Ascending aorta (tissue), 2 donors: ENCODE results near the gene ALKBH7. TPM values are rescaled to one million over a fixed set of nuclear protein-coding genes. Genes with fewer than 3 reads are reported as not detected.

ENCODE experiments used
- DNase-seq, 2 donors: peaks; one replicate each; pipeline ENCODE4 v3.0.0-alpha.2; 2019; ENCODE audit warnings: low spot score in 2 of 2
- H3K27ac ChIP-seq, 2 donors: fragments of 200-600 bp; sonication (generic); one replicate each; pipeline ENCODE4 v1.5.1; 2016 to 2017; ENCODE audit warnings: mild to moderate bottlenecking in 1 of 2
- H3K27me3 ChIP-seq: fragments of 200-600 bp; sonication (generic); one replicate; pipeline ENCODE4 v1.5.1; 2017
- H3K36me3 ChIP-seq, 2 donors: fragments of 200-600 bp; sonication (generic); one replicate each; pipeline ENCODE4 v1.5.1; 2016
- H3K4me1 ChIP-seq, 2 donors: fragments of 200-600 bp; sonication (generic); one replicate each; pipeline ENCODE4 v1.5.1; 2016 to 2017; ENCODE audit warnings: mild to moderate bottlenecking in 1 of 2
- H3K4me3 ChIP-seq, 2 donors: fragments of 200-600 bp; sonication (generic); one replicate each; pipeline ENCODE4 v1.5.1; 2016 to 2017; ENCODE audit warnings: mild to moderate bottlenecking in 1 of 2
- H3K9me3 ChIP-seq, 2 donors: fragments of 200-600 bp; sonication (generic); one replicate each; pipeline ENCODE4 v1.5.1; 2016
- intact Hi-C: fragments of 100-400 bp; cut with DNase I; formaldehyde crosslinking; loops from one replicate; pipeline ENCODE4 v1.15.1; 2023
- total RNA-seq: library from RNA; depleted of rRNA; stranded (reverse); fragments of >200 nt; gene quantifications from one replicate; pipeline ENCODE4 v1.1.0, GENCODE V29; 2016
- TF ChIP-seq, protein P1 (sequence below), 3 experiments: fragments of 200-600 bp in 2 of 3; fragments of 450-650 bp in 1 of 3; sonication (generic) in 2 of 3; IDR thresholded peaks; one replicate each; pipeline ENCODE4 v1.5.1; 2016 to 2019; ENCODE audit warnings: antibody characterized with exemption in 3 of 3, mild to moderate bottlenecking in 1 of 3, moderate library complexity in 1 of 3

The ALKBH7 gene
- total RNA-seq, 1 donor from 2014 or later = 68.8 TPM

DNA sequence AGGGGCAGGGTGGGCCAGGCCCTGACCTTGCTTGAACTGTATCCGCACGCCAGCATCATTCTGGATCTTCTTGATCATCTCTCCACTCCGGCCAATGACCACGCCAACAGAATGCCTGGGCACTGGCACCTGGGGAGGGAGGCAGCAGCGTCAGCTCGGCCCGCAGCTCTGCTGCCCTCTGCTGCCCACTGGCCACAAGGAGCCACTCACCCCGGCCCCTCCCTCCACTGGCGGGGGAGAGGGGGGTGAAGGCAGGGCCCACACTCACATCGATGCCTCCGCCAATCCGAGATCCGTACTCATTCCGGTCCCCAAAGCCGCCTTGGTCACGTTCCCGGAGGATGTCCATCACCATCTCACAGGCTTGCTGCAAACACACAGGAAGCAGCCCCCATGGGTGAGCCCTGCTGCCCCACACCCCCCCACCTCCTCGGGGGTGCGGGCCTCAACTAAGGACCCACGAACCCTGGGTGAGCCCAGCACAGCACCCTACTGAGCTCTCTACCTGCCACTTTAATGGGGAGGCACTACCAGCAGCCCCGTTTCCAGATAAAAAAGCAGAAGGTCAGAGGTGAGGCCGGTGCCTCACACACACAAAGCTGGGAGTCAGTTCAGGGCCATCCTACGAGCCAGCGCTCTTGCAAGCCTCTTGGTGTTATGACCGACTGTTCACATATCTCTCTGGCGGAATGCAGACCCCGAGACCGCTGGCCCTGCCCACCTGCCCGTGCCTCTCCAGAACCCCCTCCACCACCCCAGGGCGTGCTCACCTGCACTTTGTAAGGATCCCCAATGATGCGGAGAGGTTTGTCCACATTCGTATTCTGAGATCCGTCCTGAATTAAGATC lies 45.3 kb downstream of the ALKBH7 start:
- DNase-seq = no peak
- Histone ChIP-seq H3K9me3 (no peaks in the 10 kb centered on the region), H3K4me1 (peaks cover 2 to 9% of the 10 kb centered on the region in 2 donors), H3K36me3 (peaks cover 74 to 76% of the 10 kb centered on the region in 2 donors), H3K4me3 (no peak overlapping the region), H3K27ac (no peak overlapping the region), H3K27me3 (no peaks in the 10 kb centered on the region)
- TF ChIP-seq, protein P1, sequence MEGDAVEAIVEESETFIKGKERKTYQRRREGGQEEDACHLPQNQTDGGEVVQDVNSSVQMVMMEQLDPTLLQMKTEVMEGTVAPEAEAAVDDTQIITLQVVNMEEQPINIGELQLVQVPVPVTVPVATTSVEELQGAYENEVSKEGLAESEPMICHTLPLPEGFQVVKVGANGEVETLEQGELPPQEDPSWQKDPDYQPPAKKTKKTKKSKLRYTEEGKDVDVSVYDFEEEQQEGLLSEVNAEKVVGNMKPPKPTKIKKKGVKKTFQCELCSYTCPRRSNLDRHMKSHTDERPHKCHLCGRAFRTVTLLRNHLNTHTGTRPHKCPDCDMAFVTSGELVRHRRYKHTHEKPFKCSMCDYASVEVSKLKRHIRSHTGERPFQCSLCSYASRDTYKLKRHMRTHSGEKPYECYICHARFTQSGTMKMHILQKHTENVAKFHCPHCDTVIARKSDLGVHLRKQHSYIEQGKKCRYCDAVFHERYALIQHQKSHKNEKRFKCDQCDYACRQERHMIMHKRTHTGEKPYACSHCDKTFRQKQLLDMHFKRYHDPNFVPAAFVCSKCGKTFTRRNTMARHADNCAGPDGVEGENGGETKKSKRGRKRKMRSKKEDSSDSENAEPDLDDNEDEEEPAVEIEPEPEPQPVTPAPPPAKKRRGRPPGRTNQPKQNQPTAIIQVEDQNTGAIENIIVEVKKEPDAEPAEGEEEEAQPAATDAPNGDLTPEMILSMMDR (IDR thresholded peaks at IDR 0.05) = peak in 1 of 3 experiments; percentile 8
- intact Hi-C loops = no loop called here

DNA sequence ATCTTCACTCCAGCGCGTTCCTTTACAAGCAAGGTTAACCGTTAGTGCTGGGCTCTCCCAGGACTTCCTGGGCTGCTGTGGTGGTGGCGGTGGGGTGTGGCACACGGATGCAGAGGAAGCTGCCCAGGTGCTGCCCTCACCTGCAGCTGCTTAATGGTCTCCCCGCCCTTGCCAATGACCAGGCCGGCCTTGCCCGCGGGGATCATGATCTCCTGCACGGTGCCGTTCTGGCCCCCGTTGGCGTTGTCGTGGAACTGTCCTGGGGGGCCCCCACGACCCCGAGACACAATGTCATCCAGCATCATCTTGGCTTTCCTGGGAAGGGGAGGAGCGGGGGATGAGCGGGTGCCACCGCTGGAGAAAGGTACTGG lies 46.0 kb downstream of the ALKBH7 start:
- intact Hi-C loops = no loop called here
- Histone ChIP-seq H3K36me3 (peaks cover 74 to 76% of the 10 kb centered on the region in 2 donors), H3K27me3 (no peaks in the 10 kb centered on the region), H3K27ac (no peak overlapping the region), H3K4me3 (no peak overlapping the region), H3K9me3 (no peaks in the 10 kb centered on the region), H3K4me1 (peaks cover 8 to 15% of the 10 kb centered on the region in 2 donors)
- TF ChIP-seq, protein P1 (IDR thresholded peaks at IDR 0.05) = no peak
- no peak for DNase-seq

- H3K4me1 ChIP-seq = peaks cover 13 to 21% of the 10 kb centered on the region in 2 donors
- no peaks in the 10 kb centered on the region for H3K9me3 ChIP-seq
- DNase-seq = no peak
- TF ChIP-seq, protein P1 (IDR thresholded peaks at IDR 0.05) = no peak
- H3K36me3 ChIP-seq = peaks cover 49 to 51% of the 10 kb centered on the region in 2 donors
- intact Hi-C loops = loop anchor here (10.0 kb wide), 2 partner anchors 313 to 517 kb away; partner anchors contain the start of genes GPR108, NDUFA11, TRIP10 and VMAC
- H3K4me3 ChIP-seq = no peak overlapping the region
- H3K27ac ChIP-seq = no peak overlapping the region
- H3K27me3 ChIP-seq = no peaks in the 10 kb centered on the region
Measured at GRCh38 chr19:6421075-6422014, 48.8 kb downstream of the ALKBH7 start.

GRCh38 chr19:6423499-6424194 lies 51.1 kb downstream of the ALKBH7 start:
- intact Hi-C loops = loop anchor here (1.0 to 10.0 kb wide), 4 partner anchors 30 to 519 kb away; partner anchors contain the start of genes GPR108, GTF2F1, NDUFA11 and TRIP10
- peak in 1 of 2 donors; percentile 69 for DNase-seq
- Histone ChIP-seq H3K4me3 (peak overlapping the region; percentile 89 to 95), H3K27ac (peak overlapping the region; percentile 32 to 69), H3K4me1 (peaks cover 13 to 21% of the 10 kb centered on the region in 2 donors), H3K36me3 (peaks cover 26 to 28% of the 10 kb centered on the region in 2 donors), H3K27me3 (no peaks in the 10 kb centered on the region), H3K9me3 (no peaks in the 10 kb centered on the region)
- TF ChIP-seq, protein P1 (IDR thresholded peaks at IDR 0.05) = no peak
